ENCODE results near the gene MNAT1. TPM values are rescaled to one million over a fixed set of nuclear protein-coding genes. Genes with fewer than 3 reads are reported as not detected.

The MNAT1 gene
- 33.6 and 37.1 TPM in 2 replicates for total RNA-seq

DNA sequence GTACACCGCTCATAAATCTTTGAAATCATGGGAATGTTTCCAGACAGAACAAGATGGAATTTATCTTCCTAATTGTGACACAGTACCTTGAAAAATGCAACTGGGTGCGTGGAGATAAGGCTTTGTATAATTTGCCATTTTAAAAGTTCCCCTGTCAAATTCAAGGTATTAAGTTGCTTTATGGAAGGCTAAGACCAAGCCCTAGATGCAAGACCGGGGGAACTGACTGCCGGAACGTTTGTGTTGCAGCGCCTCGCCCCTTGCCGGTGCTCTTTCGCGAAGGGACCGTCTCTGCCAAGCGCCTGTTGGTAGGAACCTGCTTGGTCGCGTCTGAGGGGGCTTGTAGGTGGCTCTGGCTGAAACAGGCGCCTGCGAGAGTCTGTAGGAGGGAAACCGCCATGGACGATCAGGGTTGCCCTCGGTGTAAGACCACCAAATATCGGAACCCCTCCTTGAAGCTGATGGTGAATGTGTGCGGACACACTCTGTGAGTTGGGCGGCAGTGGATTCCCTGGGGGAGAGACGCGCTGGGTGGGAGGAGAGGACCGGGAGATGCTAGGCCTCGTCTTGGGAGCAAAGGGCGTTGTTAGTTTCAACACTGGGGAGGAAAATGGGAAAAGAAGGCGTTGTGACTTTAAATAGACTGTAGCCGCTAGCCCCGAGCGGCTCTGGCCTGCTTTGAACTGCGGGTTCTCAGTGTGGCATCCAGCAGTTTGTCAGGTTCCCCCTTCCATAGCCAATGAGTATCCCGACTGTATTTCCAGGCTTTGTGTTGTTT, at the start of gene MNAT1:
TSS of gene MNAT1 (plus strand) at position 297 of the 778 bp plus-strand sequence. CDS start at position 399, 102 bp downstream.
- POLR2A ChIA-PET, result no interaction called here
- Mint-ChIP-seq H3K4me1 (peaks cover 25% of the 10 kb centered on the region), H3K27me3 (peaks cover 21% of the 10 kb centered on the region), H3K36me3 (ENCODE audit: low read depth) (peaks cover 5% of the 10 kb centered on the region), H3K9me3 (no peaks in the 10 kb centered on the region), H3K4me3 (peak within 1 kb of the TSS; percentile 100), H3K27ac (peak within 1 kb of the TSS; percentile 93)
- TF ChIP-seq, protein P1, sequence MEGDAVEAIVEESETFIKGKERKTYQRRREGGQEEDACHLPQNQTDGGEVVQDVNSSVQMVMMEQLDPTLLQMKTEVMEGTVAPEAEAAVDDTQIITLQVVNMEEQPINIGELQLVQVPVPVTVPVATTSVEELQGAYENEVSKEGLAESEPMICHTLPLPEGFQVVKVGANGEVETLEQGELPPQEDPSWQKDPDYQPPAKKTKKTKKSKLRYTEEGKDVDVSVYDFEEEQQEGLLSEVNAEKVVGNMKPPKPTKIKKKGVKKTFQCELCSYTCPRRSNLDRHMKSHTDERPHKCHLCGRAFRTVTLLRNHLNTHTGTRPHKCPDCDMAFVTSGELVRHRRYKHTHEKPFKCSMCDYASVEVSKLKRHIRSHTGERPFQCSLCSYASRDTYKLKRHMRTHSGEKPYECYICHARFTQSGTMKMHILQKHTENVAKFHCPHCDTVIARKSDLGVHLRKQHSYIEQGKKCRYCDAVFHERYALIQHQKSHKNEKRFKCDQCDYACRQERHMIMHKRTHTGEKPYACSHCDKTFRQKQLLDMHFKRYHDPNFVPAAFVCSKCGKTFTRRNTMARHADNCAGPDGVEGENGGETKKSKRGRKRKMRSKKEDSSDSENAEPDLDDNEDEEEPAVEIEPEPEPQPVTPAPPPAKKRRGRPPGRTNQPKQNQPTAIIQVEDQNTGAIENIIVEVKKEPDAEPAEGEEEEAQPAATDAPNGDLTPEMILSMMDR (IDR thresholded peaks at IDR 0.05), result no peak
- CTCF ChIA-PET, result interaction anchor here (1.4 kb wide), 1 partner anchor 110 kb away, joined by 3 read pairs; no protein-coding TSS in a partner anchor
- DNase-seq (peak; percentile 74), ATAC-seq (ENCODE audit: low read depth) (peak; percentile 98)
- intact Hi-C loops (cut with micrococcal nuclease), result loop anchor here (1.0 kb wide), 4 partner anchors 10 to 486 kb away; partner anchors contain the start of gene SIX4

GRCh38 chr14:60686865-60687264, 47.7 kb upstream of the MNAT1 start:
- intact Hi-C loops (cut with micrococcal nuclease), result no loop called here
- ChIA-PET POLR2A (no interaction called here), CTCF (no interaction called here)
- Mint-ChIP-seq H3K36me3 (ENCODE audit: low read depth) (no peaks in the 10 kb centered on the region), H3K4me3 (no peak overlapping the region), H3K9me3 (no peaks in the 10 kb centered on the region), H3K4me1 (no peaks in the 10 kb centered on the region), H3K27me3 (peaks cover 14% of the 10 kb centered on the region), H3K27ac (no peak overlapping the region)
- ATAC-seq (ENCODE audit: low read depth), result no peak
- TF ChIP-seq, protein P1 (IDR thresholded peaks at IDR 0.05), result no peak
- DNase-seq, result no peak

GRCh38 chr14:60691383-60692113, 43.0 kb upstream of the MNAT1 start:
- Mint-ChIP-seq H3K9me3 (no peaks in the 10 kb centered on the region), H3K36me3 (ENCODE audit: low read depth) (no peaks in the 10 kb centered on the region), H3K4me3 (no peak overlapping the region), H3K27ac (no peak overlapping the region), H3K4me1 (no peaks in the 10 kb centered on the region), H3K27me3 (peaks cover 7% of the 10 kb centered on the region)
- ChIA-PET CTCF (no interaction called here), POLR2A (no interaction called here)
- ATAC-seq (ENCODE audit: low read depth), result no peak
- TF ChIP-seq, protein P1 (IDR thresholded peaks at IDR 0.05), result no peak
- intact Hi-C loops (cut with micrococcal nuclease), result no loop called here
- DNase-seq, result no peak

GRCh38 chr14:60695327-60695726, 39.2 kb upstream of the MNAT1 start:
- Mint-ChIP-seq H3K9me3 (peaks cover 9% of the 10 kb centered on the region), H3K4me3 (no peak overlapping the region), H3K27me3 (peaks cover 13% of the 10 kb centered on the region), H3K36me3 (ENCODE audit: low read depth) (no peaks in the 10 kb centered on the region), H3K4me1 (no peaks in the 10 kb centered on the region), H3K27ac (no peak overlapping the region)
- CTCF ChIA-PET, result no interaction called here
- ATAC-seq (ENCODE audit: low read depth) (no peak), DNase-seq (no peak)
- TF ChIP-seq, protein P1 (IDR thresholded peaks at IDR 0.05), result no peak
- POLR2A ChIA-PET, result no interaction called here
- intact Hi-C loops (cut with micrococcal nuclease), result no loop called here

DNA sequence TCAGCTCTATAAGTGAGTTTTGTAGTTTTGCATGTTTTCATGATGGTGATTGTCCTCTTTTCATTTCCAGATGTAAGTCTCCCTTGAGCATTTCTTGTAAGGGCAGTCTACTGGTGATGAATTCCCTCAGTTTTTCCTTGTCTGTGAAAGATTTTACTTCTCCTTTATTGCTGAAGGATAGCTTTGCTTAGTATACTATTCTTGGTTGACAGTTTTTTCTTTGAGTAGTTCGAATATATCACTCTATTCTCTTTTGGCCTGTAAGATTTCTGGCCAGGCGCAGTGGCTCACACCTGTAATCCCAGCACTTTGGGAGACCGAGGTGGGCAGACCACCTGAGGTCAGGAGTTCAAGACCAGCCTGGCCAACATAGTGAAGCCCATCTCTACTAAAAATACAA, 34.0 kb upstream of the MNAT1 start:
- TF ChIP-seq, protein P1 (IDR thresholded peaks at IDR 0.05), result no peak
- ChIA-PET CTCF (no interaction called here), POLR2A (no interaction called here)
- H3K27ac Mint-ChIP-seq, result no peak overlapping the region
- peaks cover 22% of the 10 kb centered on the region for H3K9me3 Mint-ChIP-seq
- no peak overlapping the region for H3K4me3 Mint-ChIP-seq
- ATAC-seq (ENCODE audit: low read depth) (no peak), DNase-seq (no peak)
- H3K4me1 Mint-ChIP-seq, result no peaks in the 10 kb centered on the region
- intact Hi-C loops (cut with micrococcal nuclease), result no loop called here
- peaks cover 17% of the 10 kb centered on the region for H3K27me3 Mint-ChIP-seq
- H3K36me3 Mint-ChIP-seq (ENCODE audit: low read depth), result no peaks in the 10 kb centered on the region

Measured in activated B cell treated with CpG ODN at 0.5 μM for 24 hours (primary cell).